HL-60 (cell line): ENCODE results near the gene ITGAD.

Source experiments
- DNase-seq, 2 experiments: peaks; one replicate each; pipeline ENCODE4 v3.0.0-alpha.2; 2010 to 2020; ENCODE audit warnings: low read depth in 1 of 2, low spot score in 1 of 2
- H3K27ac ChIP-seq: fragments of 250-450 bp; sonication (Bioruptor Pico); replicated peaks from 2 replicates; pipeline ENCODE4 v1.5.1; 2020; ENCODE audit warnings: mild to moderate bottlenecking, moderate library complexity
- H3K27me3 ChIP-seq: fragments of 250-450 bp; sonication (Bioruptor Pico); 2 replicates; pipeline ENCODE4 v1.5.1; 2021; ENCODE audit warnings: mild to moderate bottlenecking, moderate library complexity; ENCODE audit not compliant: insufficient read depth, poor library complexity, severe bottlenecking
- H3K4me3 ChIP-seq: replicated peaks from 2 replicates; pipeline ENCODE4 v1.5.1; 2011; ENCODE audit warnings: mild to moderate bottlenecking, control low read depth, low read length; ENCODE audit not compliant: insufficient read depth
- CTCF ChIP-seq: IDR thresholded peaks from one replicate; pipeline ENCODE4 v1.5.1; 2011; ENCODE audit warnings: low read length, control low read depth, inconsistent platforms; ENCODE audit not compliant: insufficient read depth
- GABPA ChIP-seq: IDR thresholded peaks from 2 replicates; pipeline ENCODE4 v1.6.1; 2012; ENCODE audit warnings: low read depth
- POLR2AphosphoS5 ChIP-seq: IDR thresholded peaks from 2 replicates; pipeline ENCODE4 v1.6.1; 2012; ENCODE audit warnings: low read depth
- REST ChIP-seq: IDR thresholded peaks from 2 replicates; pipeline ENCODE4 v1.6.1; 2012; ENCODE audit warnings: low read depth; ENCODE audit not compliant: insufficient replicate concordance
- SPI1 ChIP-seq: IDR thresholded peaks from 2 replicates; pipeline ENCODE4 v1.6.1; 2012; ENCODE audit warnings: low read depth, mild to moderate bottlenecking, borderline replicate concordance

Gene ITGAD

GRCh38 chr16:31351246-31351941, 41.7 kb upstream of the ITGAD start:
- Histone ChIP-seq H3K4me3 (no peak overlapping the region), H3K27me3 (no peaks in the 10 kb centered on the region), H3K27ac (peak overlapping the region; percentile 80)
- DNase-seq, result no peak
- no peak for TF ChIP-seq REST
- TF ChIP-seq POLR2AphosphoS5, result no peak
- no peak for TF ChIP-seq CTCF
- no peak for TF ChIP-seq GABPA

GRCh38 chr16:31351942-31352325, 41.2 kb upstream of the ITGAD start:
- DNase-seq, result peak; percentile 64 to 72
- H3K4me3 ChIP-seq, result no peak overlapping the region
- TF ChIP-seq REST (no peak), GABPA (no peak), SPI1 (no peak), CTCF (no peak), POLR2AphosphoS5 (no peak)
- H3K27ac ChIP-seq, result peak overlapping the region; percentile 80
- H3K27me3 ChIP-seq, result no peaks in the 10 kb centered on the region

- peak; percentile 72 to 88 for DNase-seq
Observed at GRCh38 chr16:31352376-31353115, 40.6 kb upstream of the ITGAD start.

More at GRCh38 chr16:31352376-31353115, 40.6 kb upstream of the ITGAD start:
- no peaks in the 10 kb centered on the region for H3K27me3 ChIP-seq
- TF ChIP-seq REST (no peak), SPI1 (peak; percentile 96), CTCF (no peak)
- no peak overlapping the region for H3K4me3 ChIP-seq
- peak overlapping the region; percentile 80 for H3K27ac ChIP-seq
